ENCODE measurements around the gene NLRP13. TPM values are rescaled to one million over a fixed set of nuclear protein-coding genes. Genes with fewer than 3 reads are reported as not detected.

NLRP13 gene
- total RNA-seq (2021) (not detected in 2 replicates), Bru-seq, nascent RNA (not detected), BruChase-seq, experiment 1, labeled RNA remaining after a 2-hour chase (not detected), BruChase-seq, experiment 2, labeled RNA remaining after a 6-hour chase (not detected)
- long read RNA-seq: 0 reads

DNA sequence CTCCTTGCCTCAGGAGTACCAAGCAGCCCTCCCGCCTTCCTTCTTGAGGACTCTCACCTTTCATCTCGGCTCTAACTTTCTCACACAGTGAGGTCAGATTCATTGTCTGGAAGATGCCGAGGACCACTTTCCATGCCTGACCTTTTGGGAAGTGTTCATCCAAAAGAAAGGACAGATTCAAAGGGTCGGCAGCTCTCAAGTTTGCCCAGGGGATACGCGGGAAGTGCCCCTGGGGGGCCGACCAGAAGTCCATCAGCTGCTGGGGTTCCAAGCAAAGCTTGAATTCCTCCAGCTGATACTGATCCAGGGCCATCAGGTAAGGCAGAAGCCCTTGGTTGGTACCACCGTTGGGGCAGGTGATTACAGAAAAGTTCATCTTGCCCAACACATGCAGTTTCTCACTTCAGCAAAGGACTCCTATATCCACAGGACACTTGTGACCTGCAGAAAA, at the start of gene NLRP13:
Gene NLRP13 (minus strand): TSS at position 401 of the 451 bp plus-strand sequence. CDS start 25 bp downstream, at position 376.
- Histone ChIP-seq H3K36me3 (ENCODE audit: insufficient read depth, low read length, poor library complexity, severe bottlenecking) (no peaks in the 10 kb centered on the region), H3K27me3 (replicated peaks; ENCODE audit: insufficient read depth, low read depth, low read length, poor library complexity) (no peaks in the 10 kb centered on the region), H3K27ac (ENCODE audit: low read depth, low read length, poor library complexity, severe bottlenecking) (no peak within 1 kb of the TSS), H3K4me1 (ENCODE audit: insufficient read depth, low read length, poor library complexity, severe bottlenecking) (no peaks in the 10 kb centered on the region), H3K9me3 (ENCODE audit: low read depth, low read length, poor library complexity, severe bottlenecking) (no peaks in the 10 kb centered on the region), H3K4me3 (ENCODE audit: low read depth, low read length, poor library complexity, severe bottlenecking) (no peak within 1 kb of the TSS)
- CTCF ChIA-PET: no interaction called here
- intact Hi-C loops (cut with micrococcal nuclease; ENCODE audit: unreplicated experiment): no loop called here
- DNase-seq (ENCODE audit: low spot score): no peak
- POLR2A ChIA-PET (ENCODE audit: low non-redundant PET): no interaction called here
- no peak for TF ChIP-seq CTCF (conservative IDR thresholded peaks at IDR 0.05; ENCODE audit: low read depth, low read length)
- TF ChIP-seq EZH2 (IDR thresholded peaks at IDR 0.05; ENCODE audit: borderline replicate concordance, low read depth, low read length, poor library complexity, severe bottlenecking): no peak
- BruUV-seq (replicated peaks): no TSS peak

DNA sequence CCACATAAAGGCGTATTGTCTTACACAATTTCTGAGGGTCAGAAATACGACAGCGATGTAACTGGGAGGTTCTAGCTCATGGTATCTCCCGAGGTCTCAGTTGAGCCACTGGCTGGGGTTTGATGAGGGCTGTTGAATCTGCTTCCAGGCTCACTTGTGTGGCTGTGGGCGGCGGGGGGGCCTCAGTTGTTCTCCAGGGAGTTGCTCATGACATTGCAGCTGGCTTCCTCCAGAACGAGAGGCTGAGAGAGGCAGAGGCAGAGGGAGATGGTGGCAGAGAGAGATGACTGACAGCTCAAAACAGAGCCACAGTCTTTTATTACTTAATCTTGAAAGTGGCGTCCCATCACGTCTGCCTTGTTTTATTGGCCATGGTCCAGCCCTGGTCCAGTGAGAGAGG, 48.3 kb upstream of the NLRP13 start:
- no peak for DNase-seq (ENCODE audit: low spot score)
- H3K9me3 ChIP-seq (ENCODE audit: low read depth, low read length, poor library complexity, severe bottlenecking): no peaks in the 10 kb centered on the region
- CTCF ChIA-PET: interaction anchor here (0.6 kb wide), 1 partner anchor 50 kb away, joined by 6 read pairs; no protein-coding TSS in a partner anchor

GRCh38 chr19:55973982-55974381, 41.8 kb upstream of the NLRP13 start:
- ChIA-PET POLR2A (ENCODE audit: low non-redundant PET) (no interaction called here), CTCF (no interaction called here)
- H3K27me3 ChIP-seq (replicated peaks; ENCODE audit: insufficient read depth, low read depth, low read length, poor library complexity): no peaks in the 10 kb centered on the region
- H3K9me3 ChIP-seq (ENCODE audit: low read depth, low read length, poor library complexity, severe bottlenecking): no peaks in the 10 kb centered on the region
- no peaks in the 10 kb centered on the region for H3K36me3 ChIP-seq (ENCODE audit: insufficient read depth, low read length, poor library complexity, severe bottlenecking)
- no TSS peak for BruUV-seq (replicated peaks)
- intact Hi-C loops (cut with micrococcal nuclease; ENCODE audit: unreplicated experiment): no loop called here
- H3K4me1 ChIP-seq (ENCODE audit: insufficient read depth, low read length, poor library complexity, severe bottlenecking): no peaks in the 10 kb centered on the region
- no peak overlapping the region for H3K4me3 ChIP-seq (ENCODE audit: low read depth, low read length, poor library complexity, severe bottlenecking)
- TF ChIP-seq EZH2 (IDR thresholded peaks at IDR 0.05; ENCODE audit: borderline replicate concordance, low read depth, low read length, poor library complexity, severe bottlenecking): no peak
- TF ChIP-seq CTCF (conservative IDR thresholded peaks at IDR 0.05; ENCODE audit: low read depth, low read length): no peak
- no peak for DNase-seq (ENCODE audit: low spot score)
- H3K27ac ChIP-seq (ENCODE audit: low read depth, low read length, poor library complexity, severe bottlenecking): no peak overlapping the region

More for the DNA sequence above, 48.3 kb upstream of the NLRP13 start:
- H3K4me3 ChIP-seq (ENCODE audit: low read depth, low read length, poor library complexity, severe bottlenecking): no peak overlapping the region
- H3K4me1 ChIP-seq (ENCODE audit: insufficient read depth, low read length, poor library complexity, severe bottlenecking): no peaks in the 10 kb centered on the region
- no peak overlapping the region for H3K27ac ChIP-seq (ENCODE audit: low read depth, low read length, poor library complexity, severe bottlenecking)
- no peaks in the 10 kb centered on the region for H3K27me3 ChIP-seq (replicated peaks; ENCODE audit: insufficient read depth, low read depth, low read length, poor library complexity)
- TF ChIP-seq CTCF (conservative IDR thresholded peaks at IDR 0.05; ENCODE audit: low read depth, low read length) (no peak), EZH2 (IDR thresholded peaks at IDR 0.05; ENCODE audit: borderline replicate concordance, low read depth, low read length, poor library complexity, severe bottlenecking) (no peak)
- intact Hi-C loops (cut with micrococcal nuclease; ENCODE audit: unreplicated experiment): no loop called here
- H3K36me3 ChIP-seq (ENCODE audit: insufficient read depth, low read length, poor library complexity, severe bottlenecking): no peaks in the 10 kb centered on the region
- POLR2A ChIA-PET (ENCODE audit: low non-redundant PET): no interaction called here
- no TSS peak for BruUV-seq (replicated peaks)

Data from A673 (cell line).